ENCODE data around the gene TMPRSS13. TPM values are rescaled to one million over a fixed set of nuclear protein-coding genes. Genes with fewer than 3 reads are reported as not detected.
A peak's percentile ranks its signal among the peaks of the same experiment; 100 is the strongest.

The TMPRSS13 gene
- total RNA-seq, 2 experiments from 2014 or later = 0.99 to 1.4 TPM

GRCh38 chr11:117915672-117916235, 13.4 kb downstream of the TMPRSS13 start:
- Mint-ChIP-seq H3K4me1 (ENCODE audit: low read depth) (no peaks in the 10 kb centered on the region), H3K36me3 (ENCODE audit: low read depth) (no peaks in the 10 kb centered on the region), H3K27ac (no peak overlapping the region), H3K4me3 (no peak overlapping the region), H3K9me3 (no peaks in the 10 kb centered on the region), H3K27me3 (no peaks in the 10 kb centered on the region)
- ATAC-seq (ENCODE audit: poor library complexity) (no peak), DNase-seq (peak in 1 of 14 experiments; percentile 19)
- intact Hi-C loops (cut with DNase I, micrococcal nuclease) = no loop called here
- no peaks in the 10 kb centered on the region for H3K36me3 ChIP-seq (ENCODE audit: insufficient read depth, low read length)
- H3K27ac ChIP-seq (ENCODE audit: low read depth in 1 of 2, low read length in 2 of 2) = no peak overlapping the region
- ChIA-PET POLR2A (no interaction called here), CTCF (no interaction called here)
- no peak for TF ChIP-seq CTCF (IDR thresholded peaks at IDR 0.05)
- no peaks in the 10 kb centered on the region for H3K9me3 ChIP-seq (ENCODE audit: control insufficient read depth in 1 of 2, insufficient read depth in 1 of 2, low read length in 2 of 2)
- H3K4me3 ChIP-seq (ENCODE audit: low read length) = no peak overlapping the region
- H3K4me1 ChIP-seq (ENCODE audit: insufficient read depth, low read length) = no peaks in the 10 kb centered on the region
- no peaks in the 10 kb centered on the region for H3K27me3 ChIP-seq (ENCODE audit: control insufficient read depth in 1 of 2, insufficient read depth in 2 of 2, low read length in 2 of 2)

- Histone ChIP-seq H3K36me3 (ENCODE audit: insufficient read depth, low read length) (no peaks in the 10 kb centered on the region), H3K27ac (ENCODE audit: low read depth in 1 of 2, low read length in 2 of 2) (no peak overlapping the region), H3K27me3 (ENCODE audit: control insufficient read depth in 1 of 2, insufficient read depth in 2 of 2, low read length in 2 of 2) (no peaks in the 10 kb centered on the region), H3K4me3 (ENCODE audit: low read length) (no peak overlapping the region), H3K9me3 (ENCODE audit: control insufficient read depth in 1 of 2, insufficient read depth in 1 of 2, low read length in 2 of 2) (no peaks in the 10 kb centered on the region), H3K4me1 (ENCODE audit: insufficient read depth, low read length) (no peaks in the 10 kb centered on the region)
- DNase-seq = peak in 1 of 14 experiments; percentile 22
- H3K27ac Mint-ChIP-seq = no peak overlapping the region
- no peak for TF ChIP-seq CTCF (IDR thresholded peaks at IDR 0.05)
- H3K4me3 Mint-ChIP-seq = no peak overlapping the region
- H3K9me3 Mint-ChIP-seq = no peaks in the 10 kb centered on the region
- CTCF ChIA-PET = no interaction called here
- intact Hi-C loops (cut with DNase I, micrococcal nuclease) = no loop called here
- POLR2A ChIA-PET = no interaction called here
- H3K36me3 Mint-ChIP-seq (ENCODE audit: low read depth) = no peaks in the 10 kb centered on the region
- ATAC-seq (ENCODE audit: poor library complexity) = no peak
- no peaks in the 10 kb centered on the region for H3K27me3 Mint-ChIP-seq
- no peaks in the 10 kb centered on the region for H3K4me1 Mint-ChIP-seq (ENCODE audit: low read depth)
Measured at GRCh38 chr11:117914991-117915618, 14.1 kb downstream of the TMPRSS13 start.

GRCh38 chr11:117914398-117914761, 14.8 kb downstream of the TMPRSS13 start:
- Mint-ChIP-seq H3K9me3 (no peaks in the 10 kb centered on the region), H3K36me3 (ENCODE audit: low read depth) (no peaks in the 10 kb centered on the region), H3K4me1 (ENCODE audit: low read depth) (no peaks in the 10 kb centered on the region), H3K27me3 (no peaks in the 10 kb centered on the region), H3K27ac (no peak overlapping the region), H3K4me3 (no peak overlapping the region)
- no peak for TF ChIP-seq CTCF (IDR thresholded peaks at IDR 0.05)
- Histone ChIP-seq H3K27me3 (ENCODE audit: control insufficient read depth in 1 of 2, insufficient read depth in 2 of 2, low read length in 2 of 2) (no peaks in the 10 kb centered on the region), H3K36me3 (ENCODE audit: insufficient read depth, low read length) (no peaks in the 10 kb centered on the region), H3K27ac (ENCODE audit: low read depth in 1 of 2, low read length in 2 of 2) (no peak overlapping the region), H3K9me3 (ENCODE audit: control insufficient read depth in 1 of 2, insufficient read depth in 1 of 2, low read length in 2 of 2) (no peaks in the 10 kb centered on the region), H3K4me1 (ENCODE audit: insufficient read depth, low read length) (no peaks in the 10 kb centered on the region), H3K4me3 (ENCODE audit: low read length) (no peak overlapping the region)
- intact Hi-C loops (cut with DNase I, micrococcal nuclease) = no loop called here
- ChIA-PET POLR2A (no interaction called here), CTCF (no interaction called here)
- peak in 1 of 14 experiments; percentile 24 for DNase-seq
- ATAC-seq (ENCODE audit: poor library complexity) = no peak
